HG03558 (cell line): Measurements from ENCODE around the gene TMTC1.
"Not testable (repeated sequence)": the region's sequence is repeated elsewhere in the genome, so short reads cannot be mapped to it uniquely, and the experiment has no call there.

Source experiments
- ATAC-seq: cut with Tn5 transposase; IDR thresholded peaks from one replicate; pipeline ENCODE4 v1.9.1; 2021; ENCODE audit warnings: moderate number of reproducible peaks; ENCODE audit not compliant: unreplicated experiment; ENCODE audit errors: extremely low read depth

TMTC1 gene

GRCh38 chr12:29589286-29589820 is 194.4 kb downstream of the TMTC1 start:
- no peak for ATAC-seq

DNA sequence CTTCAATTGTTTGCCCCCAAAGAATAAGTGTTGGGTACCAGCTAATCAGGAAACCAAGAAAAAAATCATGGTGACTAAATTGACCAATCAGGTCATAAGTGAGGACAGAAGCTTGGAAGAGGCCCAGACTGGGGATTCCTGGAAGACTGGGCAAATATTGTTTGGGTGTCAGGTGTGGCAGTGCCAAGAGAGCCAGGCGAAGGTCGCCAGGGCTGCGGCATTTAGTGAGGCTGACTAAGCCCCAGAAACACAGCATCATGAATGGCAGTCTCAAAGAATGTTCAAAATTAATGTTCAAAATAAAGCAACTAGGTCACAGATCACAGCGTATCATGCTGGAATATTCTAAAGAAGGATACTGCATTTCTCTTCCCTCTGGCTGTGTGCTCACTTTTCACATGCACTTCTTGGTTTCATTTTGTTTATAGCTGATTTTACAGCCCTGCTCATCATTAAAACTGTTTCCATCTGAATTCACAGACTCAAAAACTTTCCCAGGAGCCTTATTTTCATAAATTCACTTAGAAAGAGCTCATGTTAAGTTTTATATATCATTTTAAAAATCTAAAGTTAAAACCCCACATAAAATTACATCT is 201.0 kb downstream of the TMTC1 start:
- no peak for ATAC-seq

GRCh38 chr12:29582146-29582545 is 201.6 kb downstream of the TMTC1 start:
- ATAC-seq, result no peak

DNA sequence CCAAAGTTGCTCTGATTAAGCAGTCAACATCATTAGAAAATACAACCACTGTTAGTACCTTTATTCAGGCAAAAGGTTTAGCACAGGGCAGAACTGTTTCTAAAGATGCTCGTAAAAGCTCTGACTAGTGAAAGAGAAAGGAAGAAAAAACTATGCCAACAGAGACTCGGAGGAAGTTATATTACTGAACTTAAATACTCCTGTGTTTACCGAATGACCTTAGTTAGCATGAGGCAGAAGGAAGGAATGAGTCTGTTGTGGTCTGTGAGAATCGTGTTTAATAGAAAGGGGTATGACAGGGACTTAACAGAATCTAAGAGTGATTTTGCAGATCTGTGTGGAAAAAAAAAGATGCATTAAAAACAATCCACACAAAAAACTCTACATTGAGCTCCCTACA is 202.1 kb downstream of the TMTC1 start:
- no peak for ATAC-seq

GRCh38 chr12:29580971-29581370 is 202.8 kb downstream of the TMTC1 start:
- no peak for ATAC-seq

- no peak for ATAC-seq
These were observed 205.0 kb downstream of the TMTC1 start for GRCh38 chr12:29578731-29579130.

- no peak for ATAC-seq
These were observed 205.7 kb downstream of the TMTC1 start for GRCh38 chr12:29578070-29578469.

GRCh38 chr12:29574500-29574899 is 209.2 kb downstream of the TMTC1 start:
- no peak for ATAC-seq

DNA sequence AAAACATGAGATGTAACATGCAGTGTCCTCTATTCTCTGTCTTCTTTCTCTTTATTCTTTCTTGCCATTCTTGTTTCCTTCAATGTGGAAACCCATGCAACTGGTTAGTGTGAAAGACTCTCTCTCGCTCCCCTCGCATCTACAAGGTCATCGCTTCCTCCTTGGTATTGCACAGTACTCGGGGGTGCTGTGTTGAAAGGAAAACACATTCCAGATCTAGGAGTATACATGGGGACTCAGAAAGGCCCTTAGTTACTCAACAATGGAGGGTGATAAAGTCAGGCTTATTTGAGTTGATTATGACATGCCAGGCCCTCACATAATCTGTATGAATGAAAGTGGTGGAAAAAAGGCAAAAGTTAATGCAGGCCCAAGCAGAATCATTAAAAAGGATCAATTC is 210.8 kb downstream of the TMTC1 start:
- ATAC-seq, result no peak

GRCh38 chr12:29572464-29572863 is 211.3 kb downstream of the TMTC1 start:
- no peak for ATAC-seq

- no peak for ATAC-seq
These were observed 214.5 kb downstream of the TMTC1 start for GRCh38 chr12:29569132-29569757.

GRCh38 chr12:29566441-29566840 is 217.3 kb downstream of the TMTC1 start:
- ATAC-seq, result no peak

GRCh38 chr12:29565727-29566126 is 218.0 kb downstream of the TMTC1 start:
- no peak for ATAC-seq

- ATAC-seq, result no peak
These were observed 218.8 kb downstream of the TMTC1 start for GRCh38 chr12:29564925-29565324.

GRCh38 chr12:29563636-29564035 is 220.1 kb downstream of the TMTC1 start:
- ATAC-seq, result no peak

DNA sequence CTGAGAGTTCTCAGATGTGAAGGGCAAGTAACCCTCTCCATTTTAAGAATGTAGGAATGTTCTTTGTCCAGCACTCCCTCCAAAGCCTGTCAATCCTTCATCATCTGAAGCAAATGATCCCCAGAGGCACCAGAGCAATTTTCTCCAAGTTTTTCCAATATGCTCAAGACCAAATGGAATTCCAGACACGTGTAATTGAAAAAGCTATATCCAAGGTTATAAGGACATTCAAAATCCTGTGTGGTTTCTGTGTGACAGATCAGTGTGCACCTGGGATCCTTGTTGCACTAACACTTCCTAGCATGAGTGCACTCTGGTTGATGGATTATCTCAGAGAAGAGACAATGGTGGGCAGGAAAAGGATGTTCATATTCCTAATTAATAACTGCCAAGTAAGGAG is 220.7 kb downstream of the TMTC1 start:
- no peak for ATAC-seq

DNA sequence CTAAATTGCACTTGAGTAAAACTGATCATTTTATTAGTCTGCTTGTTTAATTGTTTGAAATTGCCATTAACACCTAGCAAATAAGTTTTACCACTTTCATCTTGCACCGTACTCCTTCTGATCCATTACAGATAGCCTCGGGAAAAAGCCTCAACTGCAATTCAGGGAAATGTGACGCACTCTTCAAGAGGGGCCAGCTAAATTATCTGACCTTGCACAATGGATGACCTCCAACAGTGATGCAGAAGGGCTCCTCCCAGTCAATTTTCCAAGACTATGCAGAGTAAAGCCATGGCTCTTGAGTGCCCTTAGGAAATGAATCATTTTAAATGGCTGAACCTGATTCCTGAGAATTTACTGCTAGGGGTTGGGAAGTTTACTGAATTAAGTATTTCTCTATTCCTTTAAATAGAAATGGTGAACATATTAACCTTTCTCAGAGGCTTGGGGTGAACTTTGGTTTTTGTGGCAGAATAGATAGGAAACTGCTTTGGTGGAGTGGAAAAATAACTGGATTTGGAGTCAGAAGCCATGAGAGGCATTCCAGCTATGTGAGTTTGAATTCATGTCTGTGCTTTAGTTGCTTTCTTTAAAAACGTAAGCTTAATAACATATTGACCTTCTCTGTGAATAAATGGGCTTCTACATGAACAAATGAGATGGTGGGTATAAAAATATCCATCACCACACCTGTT is 221.5 kb downstream of the TMTC1 start:
- no peak for ATAC-seq

GRCh38 chr12:29561664-29562071 is 222.1 kb downstream of the TMTC1 start:
- ATAC-seq, result no peak

GRCh38 chr12:29559198-29559597 is 224.5 kb downstream of the TMTC1 start:
- no peak for ATAC-seq

DNA sequence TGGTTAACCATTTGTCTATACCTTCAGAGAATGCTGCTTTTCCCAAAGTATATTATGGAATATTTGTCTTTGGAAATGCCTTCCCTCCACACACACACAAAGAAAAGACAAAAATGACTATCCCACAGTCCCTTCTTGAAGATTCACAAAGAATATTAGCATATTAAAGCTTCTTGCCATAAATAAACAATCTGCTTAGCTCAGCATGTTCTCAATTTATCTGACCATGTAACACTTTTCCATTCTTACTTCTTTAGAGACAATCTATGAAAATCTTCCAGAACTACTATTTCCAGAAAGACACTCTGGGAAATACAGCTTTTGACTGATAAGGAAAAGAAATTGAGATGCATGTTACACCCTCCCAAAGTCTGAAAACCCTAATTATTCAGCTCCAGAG is 227.4 kb downstream of the TMTC1 start:
- ATAC-seq, result no peak

GRCh38 chr12:29555451-29555850 is 228.3 kb downstream of the TMTC1 start:
- ATAC-seq, result not testable (repeated sequence)
